Activated CD8-positive, alpha-beta memory T cell treated with anti-CD3 and anti-CD28 coated beads, Interleukin-2, amount 10 ng/mL, durations not matched to agents 7 days and 5 days (primary cell): ENCODE measurements around the gene ZNF691. TPM values are rescaled to one million over a fixed set of nuclear protein-coding genes. Genes with fewer than 3 reads are reported as not detected.
"Not testable (repeated sequence)": the region's sequence is repeated elsewhere in the genome, so short reads cannot be mapped to it uniquely, and the experiment has no call there.

Experiments
- ATAC-seq: fragments of 150-1000 bp; cut with Tn5 transposase; one replicate; pipeline ENCODE4 v1.10.0; 2021; ENCODE audit warnings: moderate library complexity
- CTCF ChIA-PET: fragments of 350-600 bp; sonication (Branson Sonifier 250); formaldehyde crosslinking; loops from one replicate; lab custom pipeline; 2021; ENCODE audit warnings: antibody characterized with exemption; lab: Charles Lee
- DNase-seq: peaks from one replicate; pipeline ENCODE4 v3.0.0-alpha.2; 2020
- H3K27ac Mint-ChIP-seq: one replicate; pipeline ENCODE4 v1.8.0; 2021; ENCODE audit warnings: mild to moderate bottlenecking, mixed read lengths
- H3K27me3 Mint-ChIP-seq: one replicate; pipeline ENCODE4 v1.8.0; 2021; ENCODE audit warnings: mixed read lengths
- H3K36me3 Mint-ChIP-seq: one replicate; pipeline ENCODE4 v1.8.0; 2021; ENCODE audit warnings: mild to moderate bottlenecking, mixed read lengths
- H3K4me1 Mint-ChIP-seq: one replicate; pipeline ENCODE4 v1.8.0; 2021; ENCODE audit warnings: mixed read lengths
- H3K4me3 Mint-ChIP-seq: one replicate; pipeline ENCODE4 v1.8.0; 2021; ENCODE audit warnings: mild to moderate bottlenecking, moderate library complexity, mixed read lengths
- H3K9me3 Mint-ChIP-seq: one replicate; pipeline ENCODE4 v1.8.0; 2022; ENCODE audit warnings: low read depth, mixed read lengths
- total RNA-seq, 2 experiments: library from RNA; stranded (reverse); gene quantifications; one replicate each; pipeline ENCODE4 v1.2.3, GENCODE V29; 2021

Gene ZNF691
- total RNA-seq, 2 experiments from 2014 or later = 9.8 to 13.9 TPM

GRCh38 chr1:42851960-42852607, 5.7 kb downstream of the ZNF691 start:
- no peak overlapping the region for H3K27ac Mint-ChIP-seq
- H3K27me3 Mint-ChIP-seq = no peaks in the 10 kb centered on the region
- no peak overlapping the region for H3K4me3 Mint-ChIP-seq
- peaks cover 5% of the 10 kb centered on the region for H3K9me3 Mint-ChIP-seq
- H3K4me1 Mint-ChIP-seq = peaks cover 27% of the 10 kb centered on the region
- DNase-seq (no peak), ATAC-seq (no peak)
- CTCF ChIA-PET = interaction anchor here (1.2 kb wide), 1 partner anchor 16 kb away, joined by 3 read pairs; no protein-coding TSS in a partner anchor
- peaks cover 52% of the 10 kb centered on the region for H3K36me3 Mint-ChIP-seq

- DNase-seq = no peak
- H3K4me1 Mint-ChIP-seq = peaks cover 22% of the 10 kb centered on the region
- CTCF ChIA-PET = interaction anchor here (1.2 kb wide), 1 partner anchor 17 kb away, joined by 3 read pairs; no protein-coding TSS in a partner anchor
- H3K9me3 Mint-ChIP-seq = peaks cover 7% of the 10 kb centered on the region
- ATAC-seq = no peak
- peaks cover 56% of the 10 kb centered on the region for H3K36me3 Mint-ChIP-seq
- H3K27me3 Mint-ChIP-seq = no peaks in the 10 kb centered on the region
- H3K4me3 Mint-ChIP-seq = no peak overlapping the region
- H3K27ac Mint-ChIP-seq = no peak overlapping the region
Measured at GRCh38 chr1:42852608-42852980, 6.2 kb downstream of the ZNF691 start.

- Mint-ChIP-seq H3K36me3 (peaks cover 57% of the 10 kb centered on the region), H3K27ac (no peak overlapping the region), H3K4me1 (peaks cover 15% of the 10 kb centered on the region), H3K27me3 (no peaks in the 10 kb centered on the region), H3K4me3 (no peak overlapping the region), H3K9me3 (peaks cover 7% of the 10 kb centered on the region)
- ATAC-seq (no peak), DNase-seq (no peak)
- CTCF ChIA-PET = interaction anchor here (1.2 kb wide), 1 partner anchor 17 kb away, joined by 3 read pairs; no protein-coding TSS in a partner anchor
Measured at GRCh38 chr1:42853116-42853884, 6.9 kb downstream of the ZNF691 start.

- DNase-seq, ATAC-seq, H3K27ac Mint-ChIP-seq, CTCF ChIA-PET, H3K4me3 Mint-ChIP-seq, H3K4me1 Mint-ChIP-seq: not testable (repeated sequence)
- H3K9me3 Mint-ChIP-seq = peaks cover 16% of the 10 kb centered on the region
- H3K27me3 Mint-ChIP-seq = peaks cover 19% of the 10 kb centered on the region
- peaks cover 33% of the 10 kb centered on the region for H3K36me3 Mint-ChIP-seq
Measured at GRCh38 chr1:42856554-42856953, 10.1 kb downstream of the ZNF691 start.

- H3K4me1 Mint-ChIP-seq, CTCF ChIA-PET: not testable (repeated sequence)
Measured at GRCh38 chr1:42859366-42859765, 13.0 kb downstream of the ZNF691 start.

GRCh38 chr1:42860339-42861013, 14.1 kb downstream of the ZNF691 start:
- ATAC-seq (no peak), DNase-seq (no peak)
- no peaks in the 10 kb centered on the region for H3K4me1 Mint-ChIP-seq
- H3K9me3 Mint-ChIP-seq = peaks cover 17% of the 10 kb centered on the region
- peaks cover 30% of the 10 kb centered on the region for H3K27me3 Mint-ChIP-seq
- H3K27ac Mint-ChIP-seq = no peak overlapping the region
- peaks cover 15% of the 10 kb centered on the region for H3K36me3 Mint-ChIP-seq
- no peak overlapping the region for H3K4me3 Mint-ChIP-seq
- CTCF ChIA-PET = no interaction called here

More at GRCh38 chr1:42859366-42859765, 13.0 kb downstream of the ZNF691 start:
- H3K4me3 Mint-ChIP-seq, H3K27ac Mint-ChIP-seq, ATAC-seq, DNase-seq: not testable (repeated sequence)
- Mint-ChIP-seq H3K27me3 (peaks cover 28% of the 10 kb centered on the region), H3K36me3 (peaks cover 18% of the 10 kb centered on the region), H3K9me3 (peaks cover 17% of the 10 kb centered on the region)

GRCh38 chr1:42861014-42861399, 14.6 kb downstream of the ZNF691 start:
- CTCF ChIA-PET = interaction anchor here (1.1 kb wide), 1 partner anchor 13 kb away, joined by 4 read pairs; no protein-coding TSS in a partner anchor
- peaks cover 14% of the 10 kb centered on the region for H3K9me3 Mint-ChIP-seq

GRCh38 chr1:42866549-42866948, 20.1 kb downstream of the ZNF691 start:
- Mint-ChIP-seq H3K27me3 (peaks cover 15% of the 10 kb centered on the region), H3K36me3 (no peaks in the 10 kb centered on the region), H3K27ac (no peak overlapping the region), H3K4me1 (no peaks in the 10 kb centered on the region), H3K9me3 (peaks cover 2% of the 10 kb centered on the region), H3K4me3 (no peak overlapping the region)
- DNase-seq (no peak), ATAC-seq (no peak)
- CTCF ChIA-PET = no interaction called here

More at GRCh38 chr1:42861014-42861399, 14.6 kb downstream of the ZNF691 start:
- Mint-ChIP-seq H3K4me1 (no peaks in the 10 kb centered on the region), H3K27ac (no peak overlapping the region), H3K27me3 (peaks cover 33% of the 10 kb centered on the region), H3K4me3 (no peak overlapping the region), H3K36me3 (peaks cover 11% of the 10 kb centered on the region)
- DNase-seq (no peak), ATAC-seq (no peak)

GRCh38 chr1:42868466-42868865, 22.1 kb downstream of the ZNF691 start:
- CTCF ChIA-PET, H3K36me3 Mint-ChIP-seq, H3K4me1 Mint-ChIP-seq, DNase-seq, H3K9me3 Mint-ChIP-seq, H3K4me3 Mint-ChIP-seq, ATAC-seq, H3K27ac Mint-ChIP-seq, H3K27me3 Mint-ChIP-seq: not testable (repeated sequence)

GRCh38 chr1:42869254-42869653, 22.8 kb downstream of the ZNF691 start:
- H3K27ac Mint-ChIP-seq, H3K4me1 Mint-ChIP-seq, H3K9me3 Mint-ChIP-seq, DNase-seq, H3K36me3 Mint-ChIP-seq, H3K4me3 Mint-ChIP-seq, H3K27me3 Mint-ChIP-seq, ATAC-seq, CTCF ChIA-PET: not testable (repeated sequence)

- ATAC-seq, CTCF ChIA-PET, H3K9me3 Mint-ChIP-seq, H3K27me3 Mint-ChIP-seq, H3K36me3 Mint-ChIP-seq, H3K4me1 Mint-ChIP-seq, H3K27ac Mint-ChIP-seq, H3K4me3 Mint-ChIP-seq, DNase-seq: not testable (repeated sequence)
Measured at GRCh38 chr1:42869751-42870150, 23.3 kb downstream of the ZNF691 start.

GRCh38 chr1:42873108-42873507, 26.7 kb downstream of the ZNF691 start:
- CTCF ChIA-PET, H3K4me3 Mint-ChIP-seq, DNase-seq, H3K9me3 Mint-ChIP-seq, H3K27ac Mint-ChIP-seq, H3K4me1 Mint-ChIP-seq, ATAC-seq, H3K36me3 Mint-ChIP-seq: not testable (repeated sequence)
- peaks cover 23% of the 10 kb centered on the region for H3K27me3 Mint-ChIP-seq

- H3K9me3 Mint-ChIP-seq = peaks cover 3% of the 10 kb centered on the region
- no peak for DNase-seq
- no peak overlapping the region for H3K27ac Mint-ChIP-seq
- H3K4me3 Mint-ChIP-seq = no peak overlapping the region
- CTCF ChIA-PET = interaction anchor here (0.6 kb wide), 1 partner anchor 84 kb away, joined by 3 read pairs; no protein-coding TSS in a partner anchor
- H3K4me1 Mint-ChIP-seq = no peaks in the 10 kb centered on the region
- H3K27me3 Mint-ChIP-seq = peaks cover 23% of the 10 kb centered on the region
- ATAC-seq = no peak
- peaks cover 8% of the 10 kb centered on the region for H3K36me3 Mint-ChIP-seq
Measured at GRCh38 chr1:42873670-42874069, 27.3 kb downstream of the ZNF691 start.
